ENCODE measurements around the gene IFT80. TPM values are rescaled to one million over a fixed set of nuclear protein-coding genes. Genes with fewer than 3 reads are reported as not detected.
A peak's percentile ranks its signal among the peaks of the same experiment; 100 is the strongest.

Gene IFT80
- total RNA-seq, 1 experiment from 2014 or later: 26.9 TPM

- no peak for TF ChIP-seq ZNF532 (CRISPR knock-in tag; IDR thresholded peaks at IDR 0.05; ENCODE audit: borderline replicate concordance)
- no peak for TF ChIP-seq CBFB (CRISPR knock-in tag; IDR thresholded peaks at IDR 0.05; ENCODE audit: low read depth)
- no peak for TF ChIP-seq OVOL2 (CRISPR knock-in tag; IDR thresholded peaks at IDR 0.05; ENCODE audit: borderline replicate concordance)
- TF ChIP-seq ZNF219 (CRISPR knock-in tag; IDR thresholded peaks at IDR 0.05; ENCODE audit: borderline replicate concordance): no peak
- TF ChIP-seq ZNF416 (CRISPR knock-in tag; IDR thresholded peaks at IDR 0.05): no peak
- TF ChIP-seq ATF1 (CRISPR knock-in tag; IDR thresholded peaks at IDR 0.05): no peak
- TF ChIP-seq FOXP1 (CRISPR knock-in tag; IDR thresholded peaks at IDR 0.05; ENCODE audit: borderline replicate concordance): no peak
- TF ChIP-seq NR3C1 (CRISPR knock-in tag; conservative IDR thresholded peaks at IDR 0.05; ENCODE audit: low read depth): no peak
- no peak for TF ChIP-seq SOX15 (CRISPR knock-in tag; IDR thresholded peaks at IDR 0.05)
- TF ChIP-seq PREB (CRISPR knock-in tag; IDR thresholded peaks at IDR 0.05; ENCODE audit: borderline replicate concordance): no peak
- TF ChIP-seq EMX1 (CRISPR knock-in tag; IDR thresholded peaks at IDR 0.05): no peak
- no peak for TF ChIP-seq NFE2L1 (CRISPR knock-in tag; IDR thresholded peaks at IDR 0.05)
Measured at GRCh38 chr3:160218136-160218535, 180.9 kb downstream of the IFT80 start (continued).

GRCh38 chr3:160217675-160218074, 181.3 kb downstream of the IFT80 start:
- no peaks in the 10 kb centered on the region for H3K9me3 Mint-ChIP-seq
- ATAC-seq: peak; percentile 75
- H3K36me3 Mint-ChIP-seq: no peaks in the 10 kb centered on the region
- peaks cover 3% of the 10 kb centered on the region; the same call in 1 of the 2 replicates for H3K4me1 Mint-ChIP-seq
- POLR2A ChIA-PET: no interaction called here
- H3K27ac Mint-ChIP-seq: no peak overlapping the region
- CTCF ChIA-PET: interaction anchor here (0.9 to 1.5 kb wide), 3 partner anchors 8 to 186 kb away, joined by 4 read pairs; no protein-coding TSS in a partner anchor
- peaks cover 16% of the 10 kb centered on the region for H3K27me3 Mint-ChIP-seq (ENCODE audit: low read depth)
- no peak overlapping the region for H3K4me3 Mint-ChIP-seq
- no peak for DNase-seq (ENCODE audit: low spot score)
- TF ChIP-seq SP1 (CRISPR knock-in tag; conservative IDR thresholded peaks at IDR 0.05) (no peak), NFYB (CRISPR knock-in tag; conservative IDR thresholded peaks at IDR 0.05; ENCODE audit: low read depth) (no peak), ZMAT4 (CRISPR knock-in tag; IDR thresholded peaks at IDR 0.05) (no peak), NFATC4 (CRISPR knock-in tag; IDR thresholded peaks at IDR 0.05) (no peak), TEAD1 (CRISPR knock-in tag; IDR thresholded peaks at IDR 0.05) (no peak), CBFB (CRISPR knock-in tag; IDR thresholded peaks at IDR 0.05; ENCODE audit: low read depth) (no peak), ZNF425 (CRISPR knock-in tag; conservative IDR thresholded peaks at IDR 0.05) (no peak), ZNF138 (CRISPR knock-in tag; conservative IDR thresholded peaks at IDR 0.05) (no peak), GABPB1 (CRISPR knock-in tag; IDR thresholded peaks at IDR 0.05) (no peak), RELA (CRISPR knock-in tag; IDR thresholded peaks at IDR 0.05; ENCODE audit: borderline replicate concordance) (no peak), GRHL2 (CRISPR knock-in tag; IDR thresholded peaks at IDR 0.05; ENCODE audit: insufficient replicate concordance, severe bottlenecking) (no peak), SMAD4 (CRISPR knock-in tag; IDR thresholded peaks at IDR 0.05) (no peak), FOXP4 (CRISPR knock-in tag; IDR thresholded peaks at IDR 0.05) (no peak), CREM (CRISPR knock-in tag; IDR thresholded peaks at IDR 0.05) (no peak)
- TF ChIP-seq, protein P1, sequence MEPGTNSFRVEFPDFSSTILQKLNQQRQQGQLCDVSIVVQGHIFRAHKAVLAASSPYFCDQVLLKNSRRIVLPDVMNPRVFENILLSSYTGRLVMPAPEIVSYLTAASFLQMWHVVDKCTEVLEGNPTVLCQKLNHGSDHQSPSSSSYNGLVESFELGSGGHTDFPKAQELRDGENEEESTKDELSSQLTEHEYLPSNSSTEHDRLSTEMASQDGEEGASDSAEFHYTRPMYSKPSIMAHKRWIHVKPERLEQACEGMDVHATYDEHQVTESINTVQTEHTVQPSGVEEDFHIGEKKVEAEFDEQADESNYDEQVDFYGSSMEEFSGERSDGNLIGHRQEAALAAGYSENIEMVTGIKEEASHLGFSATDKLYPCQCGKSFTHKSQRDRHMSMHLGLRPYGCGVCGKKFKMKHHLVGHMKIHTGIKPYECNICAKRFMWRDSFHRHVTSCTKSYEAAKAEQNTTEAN (CRISPR knock-in tag; IDR thresholded peaks at IDR 0.05): no peak
- TF ChIP-seq, protein P2, sequence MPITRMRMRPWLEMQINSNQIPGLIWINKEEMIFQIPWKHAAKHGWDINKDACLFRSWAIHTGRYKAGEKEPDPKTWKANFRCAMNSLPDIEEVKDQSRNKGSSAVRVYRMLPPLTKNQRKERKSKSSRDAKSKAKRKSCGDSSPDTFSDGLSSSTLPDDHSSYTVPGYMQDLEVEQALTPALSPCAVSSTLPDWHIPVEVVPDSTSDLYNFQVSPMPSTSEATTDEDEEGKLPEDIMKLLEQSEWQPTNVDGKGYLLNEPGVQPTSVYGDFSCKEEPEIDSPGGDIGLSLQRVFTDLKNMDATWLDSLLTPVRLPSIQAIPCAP (CRISPR knock-in tag; IDR thresholded peaks at IDR 0.05): no peak

All from WTC11 (cell line).